GM12878 (cell line): ENCODE data around the gene CREBZF. TPM values are rescaled to one million over a fixed set of nuclear protein-coding genes. Genes with fewer than 3 reads are reported as not detected.
A peak's percentile ranks its signal among the peaks of the same experiment; 100 is the strongest.

Experiments
- ATF7 ChIP-seq: fragments of 450-650 bp; IDR thresholded peaks from 2 replicates; pipeline ENCODE4 v1.6.1; 2016; ENCODE audit warnings: low read depth, mild to moderate bottlenecking
- BACH1 ChIP-seq: fragments of 450-650 bp; IDR thresholded peaks from 2 replicates; pipeline ENCODE4 v1.6.1; 2017; ENCODE audit warnings: mild to moderate bottlenecking, borderline replicate concordance
- CREB1 ChIP-seq: IDR thresholded peaks from 2 replicates; pipeline ENCODE4 v1.6.1; 2012; ENCODE audit warnings: low read depth, mild to moderate bottlenecking, inconsistent platforms
- E2F4 ChIP-seq: IDR thresholded peaks from 2 replicates; pipeline ENCODE4 v1.6.1; 2012; ENCODE audit warnings: low read depth, low read length, improper control_type of control experiment
- EGR1 ChIP-seq, 2 experiments: IDR thresholded peaks; 1 replicate in 1 of 2; 2 replicates in 1 of 2; pipeline ENCODE4 v1.6.1; 2011 to 2012; ENCODE audit warnings: low read depth in 2 of 2, low read length in 2 of 2, borderline replicate concordance in 1 of 2, mild to moderate bottlenecking in 1 of 2, moderate library complexity in 1 of 2
- HSF1 ChIP-seq: fragments of 150-350 bp; IDR thresholded peaks from 2 replicates; pipeline ENCODE4 v1.6.1; 2014; ENCODE audit warnings: mild to moderate bottlenecking, low read depth, low read length
- IKZF1 ChIP-seq: fragments of 450-650 bp; conservative IDR thresholded peaks from 2 replicates; pipeline ENCODE4 v1.6.1; 2017; ENCODE audit warnings: antibody characterized with exemption, mild to moderate bottlenecking
- MXI1 ChIP-seq: fragments of 150-350 bp; IDR thresholded peaks from 2 replicates; pipeline ENCODE4 v1.6.1; 2011; ENCODE audit warnings: low read depth, mild to moderate bottlenecking, inconsistent platforms, low read length, improper control_type of control experiment
- MYB ChIP-seq: fragments of 150-350 bp; IDR thresholded peaks from 2 replicates; pipeline ENCODE4 v1.6.1; 2014; ENCODE audit warnings: mild to moderate bottlenecking, low read depth, low read length, borderline replicate concordance
- PAX5 ChIP-seq: IDR thresholded peaks from 2 replicates; pipeline ENCODE4 v1.6.1; 2011; ENCODE audit warnings: low read depth, low read length, borderline replicate concordance
- PML ChIP-seq: IDR thresholded peaks from 2 replicates; pipeline ENCODE4 v1.6.1; 2012; ENCODE audit warnings: low read length, inconsistent platforms
- POLR2AphosphoS5 ChIP-seq: IDR thresholded peaks from 2 replicates; pipeline ENCODE4 v1.6.1; 2011; ENCODE audit warnings: mild to moderate bottlenecking, low read length, inconsistent platforms
- RB1 ChIP-seq: fragments of 450-650 bp; formaldehyde crosslinking; IDR thresholded peaks from 2 replicates; pipeline ENCODE4 v1.6.1; 2017; ENCODE audit warnings: mild to moderate bottlenecking, borderline replicate concordance
- RFX5 ChIP-seq: IDR thresholded peaks from 2 replicates; pipeline ENCODE4 v1.6.1; 2011; ENCODE audit warnings: low read depth, low read length, improper control_type of control experiment
- SMAD1 ChIP-seq: fragments of 450-650 bp; IDR thresholded peaks from 2 replicates; pipeline ENCODE4 v1.6.1; 2018; ENCODE audit warnings: mild to moderate bottlenecking, low read depth; ENCODE audit not compliant: partially characterized antibody
- SMARCA5 ChIP-seq: fragments of 450-650 bp; IDR thresholded peaks from 2 replicates; pipeline ENCODE4 v1.6.1; 2017; ENCODE audit warnings: mild to moderate bottlenecking
- SPI1 ChIP-seq: IDR thresholded peaks from 2 replicates; pipeline ENCODE4 v1.6.1; 2011; ENCODE audit warnings: low read depth, mild to moderate bottlenecking, low read length, moderate library complexity, borderline replicate concordance; ENCODE audit not compliant: insufficient read depth
- SUZ12 ChIP-seq: fragments of 200-600 bp; sonication (generic); IDR thresholded peaks from one replicate; pipeline ENCODE4 v1.6.1; 2018; ENCODE audit warnings: antibody characterized with exemption, mild to moderate bottlenecking; ENCODE audit not compliant: unreplicated experiment
- USF1 ChIP-seq: IDR thresholded peaks from 2 replicates; pipeline ENCODE4 v1.6.1; 2011; ENCODE audit warnings: borderline replicate concordance, low read depth, mild to moderate bottlenecking, moderate library complexity, mixed read lengths, low read length; ENCODE audit not compliant: insufficient read depth; ENCODE audit errors: extremely low read length
- USF2 ChIP-seq: IDR thresholded peaks from 2 replicates; pipeline ENCODE4 v1.6.1; 2011; ENCODE audit warnings: low read depth, low read length, improper control_type of control experiment, borderline replicate concordance
- ZNF622 ChIP-seq: fragments of 450-650 bp; IDR thresholded peaks from 2 replicates; pipeline ENCODE4 v1.6.1; 2017; ENCODE audit warnings: mild to moderate bottlenecking, inconsistent platforms
- polyA plus RNA-seq, 11 experiments: library from polyadenylated mRNA; depleted of rRNA in 4 of 11; unstranded in 6 of 11; stranded (reverse) in 5 of 11; fragments of >200 nt; fragmentation: Nextera tagmentation in 4 of 11; fragmentation: Illumina TruSeq in 1 of 11; extraction: Ambion mirVana in 4 of 11; extraction: Trizol in 1 of 11; gene quantifications; 1 replicate in 1 of 11; 2 replicates in 10 of 11; pipeline versions ENCODE4 v1.2.1 to v1.2.3, GENCODE V29; 2011 to 2016; ENCODE audit warnings: inconsistent platforms in 2 of 11, missing spikeins in 2 of 11, low read depth in 1 of 11
- total RNA-seq, 4 experiments: library from RNA; depleted of rRNA in 3 of 4; stranded (reverse); fragments of >200 nt in 3 of 4; fragmentation: Illumina TruSeq in 1 of 4; extraction: Trizol in 1 of 4; gene quantifications; 2 replicates each; pipeline versions ENCODE4 v1.2.1 to v1.2.3, GENCODE V29; 2013 to 2021
- TF ChIP-seq, protein P1 (sequence below): fragments of 450-650 bp; IDR thresholded peaks from 2 replicates; pipeline ENCODE4 v1.6.1; 2016; ENCODE audit warnings: mild to moderate bottlenecking
- TF ChIP-seq, protein P2 (sequence below): IDR thresholded peaks from 2 replicates; pipeline ENCODE4 v1.6.1; 2011; ENCODE audit warnings: mild to moderate bottlenecking, low read depth, low read length, moderate library complexity; ENCODE audit not compliant: insufficient replicate concordance

The CREBZF gene
- total and polyA plus RNA-seq, 10 of the 15 experiments (the other 5 are each of a cell fraction or from before 2014, with no cell fraction given): 11.1 to 51.2 (median 34.1) TPM

DNA sequence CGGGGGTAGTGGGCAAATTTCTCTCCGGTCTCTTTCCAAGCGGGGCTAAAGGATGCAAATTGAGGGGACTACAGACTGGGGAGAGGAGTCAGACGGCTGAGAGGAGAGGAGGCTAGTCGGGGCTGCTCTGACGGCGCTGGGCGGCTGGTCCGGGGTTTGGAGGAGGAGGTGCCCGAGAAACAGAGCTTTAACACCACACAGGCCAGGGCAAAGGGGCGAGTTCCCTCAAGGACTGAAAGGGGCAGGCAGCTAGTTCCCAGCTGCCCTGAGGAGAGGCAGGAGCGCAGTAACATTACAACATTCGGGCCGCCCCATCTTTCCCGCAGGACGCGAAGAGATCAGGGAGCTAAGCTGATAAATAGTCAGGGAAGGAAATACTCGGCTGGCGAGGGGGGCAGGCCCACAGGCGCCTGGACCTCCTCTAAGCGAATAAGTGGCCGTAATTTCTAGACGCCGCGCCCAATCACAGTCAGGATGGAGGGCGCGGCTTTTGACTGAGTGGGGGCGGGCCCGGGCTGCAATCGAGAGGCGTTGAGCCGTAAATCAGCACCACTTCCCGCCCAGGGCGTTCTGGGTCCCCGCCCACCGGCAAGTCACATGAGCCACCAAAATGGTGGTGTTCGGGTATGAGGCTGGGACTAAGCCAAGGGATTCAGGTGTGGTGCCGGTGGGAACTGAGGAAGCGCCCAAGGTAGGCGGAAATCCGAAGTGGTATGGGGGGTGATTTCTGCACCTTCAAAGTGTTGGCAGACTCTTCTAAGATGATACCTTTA, 36.7 kb downstream of the CREBZF start, which contains the start of gene TMEM126B (continued):
- TF ChIP-seq RB1 (peak; percentile 86), E2F4 (peak; percentile 90), HSF1 (0 out of 2 replicates have a peak, but pooled peaks have one; percentile 49), ZNF622 (no peak), SMAD1 (peak; percentile 52), BACH1 (0 out of 2 replicates have a peak, but pooled peaks have one; percentile 28), EGR1 (IDR thresholded peaks at IDR 0.05; ENCODE audit: borderline replicate concordance in 1 of 2, low read depth in 2 of 2, low read length in 2 of 2) (peak in 1 of 2 experiments; percentile 55; a peak in 2 of 3 replicates), SUZ12 (no peak), PAX5 (peak; percentile 69; the same call in 1 of the 2 replicates), PML (peak; percentile 96), RFX5 (peak; percentile 57; the same call in 1 of the 2 replicates), USF1 (peak; percentile 92), IKZF1 (peak; percentile 67; the same call in 1 of the 2 replicates), SPI1 (peak; percentile 51; the same call in 1 of the 2 replicates), SMARCA5 (no peak), MYB (no peak), CREB1 (peak; percentile 17; the same call in 1 of the 2 replicates), MXI1 (peak; percentile 66; the same call in 1 of the 2 replicates), POLR2AphosphoS5 (peak; percentile 92), USF2 (peak; percentile 81), ATF7 (no peak)
- TF ChIP-seq, protein P1, sequence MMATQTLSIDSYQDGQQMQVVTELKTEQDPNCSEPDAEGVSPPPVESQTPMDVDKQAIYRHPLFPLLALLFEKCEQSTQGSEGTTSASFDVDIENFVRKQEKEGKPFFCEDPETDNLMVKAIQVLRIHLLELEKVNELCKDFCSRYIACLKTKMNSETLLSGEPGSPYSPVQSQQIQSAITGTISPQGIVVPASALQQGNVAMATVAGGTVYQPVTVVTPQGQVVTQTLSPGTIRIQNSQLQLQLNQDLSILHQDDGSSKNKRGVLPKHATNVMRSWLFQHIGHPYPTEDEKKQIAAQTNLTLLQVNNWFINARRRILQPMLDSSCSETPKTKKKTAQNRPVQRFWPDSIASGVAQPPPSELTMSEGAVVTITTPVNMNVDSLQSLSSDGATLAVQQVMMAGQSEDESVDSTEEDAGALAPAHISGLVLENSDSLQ: peak; percentile 92
- TF ChIP-seq, protein P2, sequence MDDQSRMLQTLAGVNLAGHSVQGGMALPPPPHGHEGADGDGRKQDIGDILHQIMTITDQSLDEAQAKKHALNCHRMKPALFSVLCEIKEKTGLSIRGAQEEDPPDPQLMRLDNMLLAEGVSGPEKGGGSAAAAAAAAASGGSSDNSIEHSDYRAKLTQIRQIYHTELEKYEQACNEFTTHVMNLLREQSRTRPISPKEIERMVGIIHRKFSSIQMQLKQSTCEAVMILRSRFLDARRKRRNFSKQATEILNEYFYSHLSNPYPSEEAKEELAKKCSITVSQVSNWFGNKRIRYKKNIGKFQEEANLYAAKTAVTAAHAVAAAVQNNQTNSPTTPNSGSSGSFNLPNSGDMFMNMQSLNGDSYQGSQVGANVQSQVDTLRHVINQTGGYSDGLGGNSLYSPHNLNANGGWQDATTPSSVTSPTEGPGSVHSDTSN: peak; percentile 39
